Raji (cell line): ENCODE results near the gene TIGAR.

Source experiments
- POLR2A ChIP-seq: IDR thresholded peaks from 2 replicates; pipeline ENCODE4 v1.6.1; 2011; ENCODE audit warnings: low read depth, low read length, control low read depth; ENCODE audit not compliant: insufficient read depth

The TIGAR gene

GRCh38 chr12:4289231-4289878 lies 31.7 kb upstream of the TIGAR start:
- TF ChIP-seq POLR2A = no peak

- no peak for TF ChIP-seq POLR2A
Measured at GRCh38 chr12:4289998-4290790, 30.8 kb upstream of the TIGAR start.

- TF ChIP-seq POLR2A = no peak
Measured at GRCh38 chr12:4292341-4293073, 28.5 kb upstream of the TIGAR start.

- TF ChIP-seq POLR2A = no peak
Measured at GRCh38 chr12:4293299-4293965, 27.6 kb upstream of the TIGAR start.

- no peak for TF ChIP-seq POLR2A
Measured at GRCh38 chr12:4293966-4294505, 27.0 kb upstream of the TIGAR start.

- no peak for TF ChIP-seq POLR2A
Measured at GRCh38 chr12:4296751-4297150, 24.3 kb upstream of the TIGAR start.

GRCh38 chr12:4297617-4298016 lies 23.4 kb upstream of the TIGAR start:
- TF ChIP-seq POLR2A = no peak

- TF ChIP-seq POLR2A = no peak
Measured at GRCh38 chr12:4300883-4301282, 20.1 kb upstream of the TIGAR start.

- TF ChIP-seq POLR2A = no peak
Measured at GRCh38 chr12:4301932-4302501, 19.0 kb upstream of the TIGAR start.

- no peak for TF ChIP-seq POLR2A
Measured at GRCh38 chr12:4302881-4303280, 18.1 kb upstream of the TIGAR start.

- no peak for TF ChIP-seq POLR2A
Measured at GRCh38 chr12:4303750-4304149, 17.3 kb upstream of the TIGAR start.

- TF ChIP-seq POLR2A = no peak
Measured at GRCh38 chr12:4307593-4308333, 13.2 kb upstream of the TIGAR start.

GRCh38 chr12:4308334-4308950 lies 12.6 kb upstream of the TIGAR start:
- TF ChIP-seq POLR2A = no peak

- no peak for TF ChIP-seq POLR2A
Measured at GRCh38 chr12:4311776-4312175, 9.2 kb upstream of the TIGAR start.
